ENCODE measurements around the gene LMNTD1. TPM values are rescaled to one million over a fixed set of nuclear protein-coding genes. Genes with fewer than 3 reads are reported as not detected.

Gene LMNTD1
- total RNA-seq, 1 experiment from 2014 or later: not detected

DNA sequence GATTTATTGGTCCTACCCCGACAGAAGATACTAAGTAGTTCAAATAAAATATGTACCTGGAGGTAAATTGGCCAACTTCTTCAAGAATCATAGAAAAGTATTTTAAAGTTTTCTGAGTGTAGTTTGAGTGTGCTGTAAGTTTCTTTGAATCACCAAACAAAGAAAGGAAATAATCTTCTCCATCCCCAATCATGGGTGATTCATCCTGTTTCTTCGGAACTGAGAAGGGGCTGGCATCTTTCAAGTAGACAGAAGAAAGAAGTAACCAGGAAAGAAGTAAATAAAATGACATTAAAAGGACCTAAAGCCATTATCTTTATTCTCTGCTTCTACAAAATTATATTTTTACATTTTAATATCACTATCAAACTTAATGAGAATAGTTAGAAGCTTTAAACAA is 6.8 kb downstream of the LMNTD1 start:
- DNase-seq: no peak
- Histone ChIP-seq H3K9me3 (ENCODE audit: low read length) (no peaks in the 10 kb centered on the region), H3K4me2 (ENCODE audit: low read depth, low read length, poor library complexity, severe bottlenecking) (no peak overlapping the region), H3K9ac (ENCODE audit: low read length) (no peak overlapping the region), H4K20me1 (ENCODE audit: insufficient read depth, low read depth, low read length) (no peaks in the 10 kb centered on the region), H3K79me2 (ENCODE audit: low read length) (no peaks in the 10 kb centered on the region), H3K27ac (ENCODE audit: low read length) (no peak overlapping the region), H3K9me2 (replicated peaks; ENCODE audit: insufficient read depth, low read length) (no peaks in the 10 kb centered on the region), H3K4me1 (ENCODE audit: low read length) (no peaks in the 10 kb centered on the region), H2AFZ (ENCODE audit: low read length) (no peak overlapping the region), H3K36me3 (ENCODE audit: insufficient read depth, low read length) (no peaks in the 10 kb centered on the region), H3K4me3 (ENCODE audit: low read length) (no peak overlapping the region), H3K27me3 (ENCODE audit: low read length) (no peaks in the 10 kb centered on the region)

- Histone ChIP-seq H3K4me1 (ENCODE audit: low read length) (no peaks in the 10 kb centered on the region), H2AFZ (ENCODE audit: low read length) (no peak overlapping the region), H3K9me2 (replicated peaks; ENCODE audit: insufficient read depth, low read length) (no peaks in the 10 kb centered on the region), H3K36me3 (ENCODE audit: insufficient read depth, low read length) (no peaks in the 10 kb centered on the region), H3K4me3 (ENCODE audit: low read length) (no peak overlapping the region), H3K27ac (ENCODE audit: low read length) (no peak overlapping the region), H3K9me3 (ENCODE audit: low read length) (no peaks in the 10 kb centered on the region), H3K79me2 (ENCODE audit: low read length) (no peaks in the 10 kb centered on the region), H3K27me3 (ENCODE audit: low read length) (no peaks in the 10 kb centered on the region), H4K20me1 (ENCODE audit: insufficient read depth, low read depth, low read length) (no peaks in the 10 kb centered on the region), H3K9ac (ENCODE audit: low read length) (no peak overlapping the region), H3K4me2 (ENCODE audit: low read depth, low read length, poor library complexity, severe bottlenecking) (no peak overlapping the region)
- DNase-seq: no peak
Observed at GRCh38 chr12:25533150-25533549, 19.9 kb downstream of the LMNTD1 start.

- Histone ChIP-seq H3K4me3 (ENCODE audit: low read length) (no peak overlapping the region), H3K9ac (ENCODE audit: low read length) (no peak overlapping the region), H3K9me2 (replicated peaks; ENCODE audit: insufficient read depth, low read length) (no peaks in the 10 kb centered on the region), H4K20me1 (ENCODE audit: insufficient read depth, low read depth, low read length) (no peaks in the 10 kb centered on the region), H3K4me1 (ENCODE audit: low read length) (no peaks in the 10 kb centered on the region), H3K4me2 (ENCODE audit: low read depth, low read length, poor library complexity, severe bottlenecking) (no peak overlapping the region), H3K36me3 (ENCODE audit: insufficient read depth, low read length) (no peaks in the 10 kb centered on the region), H2AFZ (ENCODE audit: low read length) (no peak overlapping the region), H3K9me3 (ENCODE audit: low read length) (no peaks in the 10 kb centered on the region), H3K27me3 (ENCODE audit: low read length) (no peaks in the 10 kb centered on the region), H3K79me2 (ENCODE audit: low read length) (no peaks in the 10 kb centered on the region), H3K27ac (ENCODE audit: low read length) (no peak overlapping the region)
- no peak for DNase-seq
Observed at GRCh38 chr12:25531502-25532052, 21.5 kb downstream of the LMNTD1 start.

DNA sequence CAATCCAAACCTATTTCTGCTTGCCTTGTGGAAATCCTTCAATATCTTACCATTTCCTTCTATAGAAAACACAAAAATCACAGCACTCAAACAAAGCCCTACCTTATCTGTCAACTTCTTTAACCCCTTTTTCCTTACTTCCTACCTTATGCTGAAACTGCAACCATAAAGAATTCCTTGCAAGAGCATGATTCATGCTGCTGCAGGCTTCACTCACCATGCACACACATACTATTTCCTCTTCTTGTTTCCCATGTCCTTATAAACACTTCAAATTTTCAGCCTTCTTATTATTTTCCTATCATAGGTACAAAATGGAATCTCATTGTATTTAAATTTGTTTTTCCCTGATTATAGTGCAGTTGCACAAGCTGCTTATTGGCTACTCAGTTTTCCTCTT is 23.3 kb downstream of the LMNTD1 start:
- Histone ChIP-seq H3K27me3 (ENCODE audit: low read length) (no peaks in the 10 kb centered on the region), H3K9me3 (ENCODE audit: low read length) (no peaks in the 10 kb centered on the region), H3K9me2 (replicated peaks; ENCODE audit: insufficient read depth, low read length) (no peaks in the 10 kb centered on the region), H2AFZ (ENCODE audit: low read length) (no peak overlapping the region), H3K36me3 (ENCODE audit: insufficient read depth, low read length) (no peaks in the 10 kb centered on the region), H3K4me2 (ENCODE audit: low read depth, low read length, poor library complexity, severe bottlenecking) (no peak overlapping the region), H3K9ac (ENCODE audit: low read length) (no peak overlapping the region), H3K4me3 (ENCODE audit: low read length) (no peak overlapping the region), H4K20me1 (ENCODE audit: insufficient read depth, low read depth, low read length) (no peaks in the 10 kb centered on the region), H3K27ac (ENCODE audit: low read length) (no peak overlapping the region), H3K4me1 (ENCODE audit: low read length) (no peaks in the 10 kb centered on the region), H3K79me2 (ENCODE audit: low read length) (no peaks in the 10 kb centered on the region)
- no peak for DNase-seq

GRCh38 chr12:25526778-25527177 is 26.3 kb downstream of the LMNTD1 start:
- Histone ChIP-seq H3K79me2 (ENCODE audit: low read length) (no peaks in the 10 kb centered on the region), H3K4me2 (ENCODE audit: low read depth, low read length, poor library complexity, severe bottlenecking) (no peak overlapping the region), H3K4me3 (ENCODE audit: low read length) (no peak overlapping the region), H4K20me1 (ENCODE audit: insufficient read depth, low read depth, low read length) (no peaks in the 10 kb centered on the region), H3K4me1 (ENCODE audit: low read length) (no peaks in the 10 kb centered on the region), H3K9me2 (replicated peaks; ENCODE audit: insufficient read depth, low read length) (no peaks in the 10 kb centered on the region), H3K9me3 (ENCODE audit: low read length) (no peaks in the 10 kb centered on the region), H3K9ac (ENCODE audit: low read length) (no peak overlapping the region), H3K27me3 (ENCODE audit: low read length) (no peaks in the 10 kb centered on the region), H3K27ac (ENCODE audit: low read length) (no peak overlapping the region), H3K36me3 (ENCODE audit: insufficient read depth, low read length) (no peaks in the 10 kb centered on the region), H2AFZ (ENCODE audit: low read length) (no peak overlapping the region)
- no peak for DNase-seq

- Histone ChIP-seq H3K4me1 (ENCODE audit: low read length) (no peaks in the 10 kb centered on the region), H3K27ac (ENCODE audit: low read length) (no peak overlapping the region), H3K36me3 (ENCODE audit: insufficient read depth, low read length) (no peaks in the 10 kb centered on the region), H3K79me2 (ENCODE audit: low read length) (no peaks in the 10 kb centered on the region), H3K27me3 (ENCODE audit: low read length) (no peaks in the 10 kb centered on the region), H3K4me3 (ENCODE audit: low read length) (no peak overlapping the region), H4K20me1 (ENCODE audit: insufficient read depth, low read depth, low read length) (no peaks in the 10 kb centered on the region), H3K4me2 (ENCODE audit: low read depth, low read length, poor library complexity, severe bottlenecking) (no peak overlapping the region), H2AFZ (ENCODE audit: low read length) (no peak overlapping the region), H3K9me2 (replicated peaks; ENCODE audit: insufficient read depth, low read length) (no peaks in the 10 kb centered on the region), H3K9ac (ENCODE audit: low read length) (no peak overlapping the region), H3K9me3 (ENCODE audit: low read length) (no peaks in the 10 kb centered on the region)
- DNase-seq: no peak
Observed at GRCh38 chr12:25524366-25524765, 28.7 kb downstream of the LMNTD1 start.

- no peaks in the 10 kb centered on the region for H3K9me2 ChIP-seq (replicated peaks; ENCODE audit: insufficient read depth, low read length)
- H3K4me2 ChIP-seq (ENCODE audit: low read depth, low read length, poor library complexity, severe bottlenecking): no peak overlapping the region
- no peak overlapping the region for H3K27ac ChIP-seq (ENCODE audit: low read length)
- H3K4me3 ChIP-seq (ENCODE audit: low read length): no peak overlapping the region
- H3K9me3 ChIP-seq (ENCODE audit: low read length): no peaks in the 10 kb centered on the region
- no peak for DNase-seq
- no peaks in the 10 kb centered on the region for H3K27me3 ChIP-seq (ENCODE audit: low read length)
- no peak overlapping the region for H3K9ac ChIP-seq (ENCODE audit: low read length)
- H2AFZ ChIP-seq (ENCODE audit: low read length): no peak overlapping the region
- H3K79me2 ChIP-seq (ENCODE audit: low read length): no peaks in the 10 kb centered on the region
- H3K36me3 ChIP-seq (ENCODE audit: insufficient read depth, low read length): no peaks in the 10 kb centered on the region
- H4K20me1 ChIP-seq (ENCODE audit: insufficient read depth, low read depth, low read length): no peaks in the 10 kb centered on the region
- H3K4me1 ChIP-seq (ENCODE audit: low read length): no peaks in the 10 kb centered on the region
Observed at GRCh38 chr12:25521625-25522256, 31.3 kb downstream of the LMNTD1 start.

GRCh38 chr12:25518512-25518911 is 34.6 kb downstream of the LMNTD1 start:
- no peaks in the 10 kb centered on the region for H4K20me1 ChIP-seq (ENCODE audit: insufficient read depth, low read depth, low read length)
- H3K9me2 ChIP-seq (replicated peaks; ENCODE audit: insufficient read depth, low read length): no peaks in the 10 kb centered on the region
- H3K36me3 ChIP-seq (ENCODE audit: insufficient read depth, low read length): no peaks in the 10 kb centered on the region
- no peaks in the 10 kb centered on the region for H3K27me3 ChIP-seq (ENCODE audit: low read length)
- no peak overlapping the region for H3K4me2 ChIP-seq (ENCODE audit: low read depth, low read length, poor library complexity, severe bottlenecking)
- H3K79me2 ChIP-seq (ENCODE audit: low read length): no peaks in the 10 kb centered on the region
- H2AFZ ChIP-seq (ENCODE audit: low read length): no peak overlapping the region
- no peak for DNase-seq
- no peaks in the 10 kb centered on the region for H3K9me3 ChIP-seq (ENCODE audit: low read length)
- H3K4me1 ChIP-seq (ENCODE audit: low read length): no peaks in the 10 kb centered on the region
- no peak overlapping the region for H3K27ac ChIP-seq (ENCODE audit: low read length)
- H3K9ac ChIP-seq (ENCODE audit: low read length): no peak overlapping the region
- no peak overlapping the region for H3K4me3 ChIP-seq (ENCODE audit: low read length)
